WI38 (cell line): ENCODE measurements around the gene UBL5.

Experiments
- H3K4me3 ChIP-seq: 2 replicates; pipeline ENCODE4 v1.5.1; 2011; ENCODE audit warnings: low read depth, mild to moderate bottlenecking, control low read depth, low read length
- TF ChIP-seq, protein P1 (sequence below): IDR thresholded peaks from 2 replicates; pipeline ENCODE4 v1.5.1; 2012; ENCODE audit warnings: low read depth, mild to moderate bottlenecking, control low read depth, low read length

Gene UBL5

GRCh38 chr19:9801976-9802375 is 25.7 kb upstream of the UBL5 start:
- TF ChIP-seq, protein P1, sequence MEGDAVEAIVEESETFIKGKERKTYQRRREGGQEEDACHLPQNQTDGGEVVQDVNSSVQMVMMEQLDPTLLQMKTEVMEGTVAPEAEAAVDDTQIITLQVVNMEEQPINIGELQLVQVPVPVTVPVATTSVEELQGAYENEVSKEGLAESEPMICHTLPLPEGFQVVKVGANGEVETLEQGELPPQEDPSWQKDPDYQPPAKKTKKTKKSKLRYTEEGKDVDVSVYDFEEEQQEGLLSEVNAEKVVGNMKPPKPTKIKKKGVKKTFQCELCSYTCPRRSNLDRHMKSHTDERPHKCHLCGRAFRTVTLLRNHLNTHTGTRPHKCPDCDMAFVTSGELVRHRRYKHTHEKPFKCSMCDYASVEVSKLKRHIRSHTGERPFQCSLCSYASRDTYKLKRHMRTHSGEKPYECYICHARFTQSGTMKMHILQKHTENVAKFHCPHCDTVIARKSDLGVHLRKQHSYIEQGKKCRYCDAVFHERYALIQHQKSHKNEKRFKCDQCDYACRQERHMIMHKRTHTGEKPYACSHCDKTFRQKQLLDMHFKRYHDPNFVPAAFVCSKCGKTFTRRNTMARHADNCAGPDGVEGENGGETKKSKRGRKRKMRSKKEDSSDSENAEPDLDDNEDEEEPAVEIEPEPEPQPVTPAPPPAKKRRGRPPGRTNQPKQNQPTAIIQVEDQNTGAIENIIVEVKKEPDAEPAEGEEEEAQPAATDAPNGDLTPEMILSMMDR, result no peak
- H3K4me3 ChIP-seq, result no peak overlapping the region

- no peak overlapping the region for H3K4me3 ChIP-seq
- TF ChIP-seq, protein P1, result no peak
These were observed 20.9 kb upstream of the UBL5 start for GRCh38 chr19:9806803-9807202.

- TF ChIP-seq, protein P1, result no peak
- no peak overlapping the region for H3K4me3 ChIP-seq
These were observed 18.6 kb upstream of the UBL5 start for GRCh38 chr19:9808855-9809824.

DNA sequence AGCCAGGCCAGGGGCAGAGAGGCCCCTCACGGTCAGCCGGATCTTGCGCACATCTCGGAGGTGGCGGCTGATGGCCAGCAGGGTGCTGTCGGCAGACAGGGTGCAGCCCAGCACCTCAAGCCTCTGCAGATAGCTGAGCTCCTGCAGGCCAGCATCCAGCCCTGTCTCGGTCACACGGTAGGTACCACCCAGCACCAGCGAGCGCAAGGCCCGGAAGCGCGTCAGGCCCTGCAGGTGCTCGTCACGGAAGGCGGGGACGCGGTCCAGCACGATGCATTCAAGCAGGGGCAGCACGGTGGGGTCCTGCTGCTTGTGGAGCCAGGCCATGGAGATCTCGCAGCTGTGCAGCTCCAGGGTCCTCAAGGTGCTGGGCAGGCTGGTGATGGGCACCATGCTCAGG is 16.6 kb upstream of the UBL5 start:
- TF ChIP-seq, protein P1, result no peak

GRCh38 chr19:9818175-9818733 is 9.5 kb upstream of the UBL5 start:
- H3K4me3 ChIP-seq, result peak overlapping the region; percentile 99
- TF ChIP-seq, protein P1, result no peak

More for the DNA sequence above, 16.6 kb upstream of the UBL5 start:
- no peak overlapping the region for H3K4me3 ChIP-seq

DNA sequence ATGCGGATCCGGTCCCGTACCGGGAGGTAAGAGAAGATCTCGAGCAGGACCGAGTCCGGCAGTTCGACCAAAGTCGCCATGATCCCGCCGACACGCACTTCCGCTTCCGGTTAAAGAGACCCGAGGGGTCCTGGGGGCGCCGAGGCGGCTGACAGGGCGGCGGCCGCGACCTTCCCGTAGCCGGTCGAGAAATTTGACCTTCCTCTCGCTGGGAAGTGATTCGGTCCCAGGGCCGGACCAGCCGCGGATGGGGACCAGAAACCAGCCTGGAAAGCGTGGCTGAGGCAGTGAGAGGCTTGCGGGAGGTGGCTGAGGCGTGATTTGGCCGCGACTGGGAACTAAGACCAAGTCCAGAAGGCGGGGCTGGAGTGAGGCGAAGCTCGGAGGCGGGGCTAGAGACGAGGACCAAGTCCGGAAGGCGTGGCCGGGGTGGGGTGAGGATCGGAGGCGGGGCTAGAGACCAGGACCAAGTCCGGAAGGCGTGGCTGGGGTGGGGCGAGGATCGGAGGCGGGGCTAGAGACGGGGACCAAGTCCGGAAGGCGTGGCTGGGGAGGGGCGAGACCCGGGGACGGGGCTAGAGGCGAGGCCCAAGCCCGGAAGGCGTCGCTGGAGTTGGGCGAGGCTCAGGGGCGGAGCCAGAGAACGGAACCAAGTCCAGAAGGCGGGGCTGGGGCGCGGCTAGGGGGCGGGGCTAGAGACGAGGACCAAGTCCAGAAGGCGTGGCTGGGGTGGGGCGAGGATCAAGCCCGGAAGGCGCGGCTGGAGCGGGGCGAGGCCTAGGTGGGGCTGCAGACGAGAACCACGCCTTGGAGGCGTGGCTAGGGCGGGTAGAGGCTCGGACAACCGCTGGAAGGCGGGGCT is 8.8 kb upstream of the UBL5 start, which contains the start of gene FBXL12:
Gene FBXL12, minus strand, starts transcription at position 346 of the 862 bp plus-strand sequence. Its CDS starts 266 bp downstream, at position 80.
- TF ChIP-seq, protein P1, result no peak
- peak within 1 kb of the TSS; percentile 99 for H3K4me3 ChIP-seq
